Placental pericyte (primary cell): ENCODE results near the gene ABI2. TPM values are rescaled to one million over a fixed set of nuclear protein-coding genes. Genes with fewer than 3 reads are reported as not detected.

Source experiments
- total RNA-seq: library from RNA; depleted of rRNA; stranded (reverse); fragments of >200 nt; gene quantifications from 2 replicates; pipeline ENCODE4 v1.2.3, GENCODE V29; 2012

Gene ABI2
- total RNA-seq = 33.3 and 47.5 TPM in 2 replicates

DNA sequence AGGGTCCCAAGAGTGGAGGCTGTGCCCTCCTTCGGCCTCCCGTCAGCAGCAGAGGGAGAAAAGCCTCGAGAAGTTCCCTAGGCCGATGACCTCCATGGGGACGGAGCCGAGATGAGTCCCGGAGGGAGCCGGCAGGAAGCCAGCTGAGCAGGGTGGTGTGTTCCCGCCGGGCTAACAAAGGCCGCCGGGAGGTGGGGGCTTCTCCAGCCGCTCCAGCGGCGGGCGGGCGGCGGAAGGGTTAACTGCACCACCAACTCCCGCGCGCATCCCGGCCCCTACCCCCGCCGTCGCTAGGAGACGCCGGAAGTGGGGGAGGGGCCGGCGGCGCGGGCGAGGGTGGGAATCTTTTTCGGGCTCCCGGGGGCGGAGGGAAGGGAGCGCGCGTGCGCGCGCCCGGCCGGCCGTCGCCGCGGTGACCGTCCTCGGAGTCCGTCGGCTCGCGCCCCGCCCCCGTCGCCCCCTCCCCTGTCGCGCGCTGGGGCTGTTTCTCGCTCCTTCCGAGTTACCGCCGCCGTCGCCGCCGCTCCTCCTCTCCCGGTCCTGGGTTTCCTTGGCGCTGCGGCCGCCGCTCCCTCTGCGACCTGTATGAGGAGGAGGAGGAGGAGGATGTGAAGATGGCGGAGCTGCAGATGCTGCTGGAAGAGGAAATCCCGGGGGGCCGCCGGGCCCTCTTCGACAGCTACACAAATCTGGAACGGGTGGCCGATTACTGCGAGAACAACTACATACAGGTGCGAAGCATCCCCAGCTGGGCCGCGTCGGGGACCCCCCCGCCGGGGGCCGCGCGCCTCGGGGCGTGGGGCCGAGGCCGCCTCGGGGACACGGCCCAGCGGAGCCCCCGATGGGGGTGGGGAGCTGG lies at the start of gene ABI2:
TSS of gene ABI2 (plus strand) at position 494 of the 859 bp plus-strand sequence. CDS start at position 615, 121 bp downstream.

Other genes with a start within 250 kb of the ABI2 start
- gene CYP20A1, start 89.4 kb upstream of the ABI2 start, total RNA-seq = 34.1 and 39.6 TPM in 2 replicates
- gene RAPH1, start 206.9 kb downstream of the ABI2 start, total RNA-seq = 17.2 and 33.0 TPM in 2 replicates